Ramos (cell line): Measurements from ENCODE around the gene PLEKHM3.
"Not testable (repeated sequence)": the region's sequence is repeated elsewhere in the genome, so short reads cannot be mapped to it uniquely, and the experiment has no call there.

Experiments used
- in situ Hi-C: fragments of 300-500 bp; cut with MboI; formaldehyde crosslinking; loops from one replicate; pipeline ENCODE4 v1.14.3; 2022; ENCODE audit warnings: low sequenced_read_pairs; ENCODE audit not compliant: unreplicated experiment

PLEKHM3 gene

GRCh38 chr2:207955456-207955855 is 69.9 kb downstream of the PLEKHM3 start:
- in situ Hi-C loops = no loop called here

- in situ Hi-C loops = no loop called here
Observed at GRCh38 chr2:207953354-207953753, 72.0 kb downstream of the PLEKHM3 start.

GRCh38 chr2:207952564-207953345 is 72.6 kb downstream of the PLEKHM3 start:
- in situ Hi-C loops = no loop called here

- in situ Hi-C loops = no loop called here
Observed at GRCh38 chr2:207951734-207952470, 73.4 kb downstream of the PLEKHM3 start.

- in situ Hi-C loops = no loop called here
Observed at GRCh38 chr2:207950761-207951114, 74.6 kb downstream of the PLEKHM3 start.

- in situ Hi-C loops = no loop called here
Observed at GRCh38 chr2:207950063-207950760, 75.1 kb downstream of the PLEKHM3 start.

- in situ Hi-C loops = not testable (repeated sequence)
Observed at GRCh38 chr2:207949245-207949644, 76.1 kb downstream of the PLEKHM3 start.

GRCh38 chr2:207944979-207945600 is 80.2 kb downstream of the PLEKHM3 start:
- in situ Hi-C loops = no loop called here

- in situ Hi-C loops = no loop called here
Observed at GRCh38 chr2:207944334-207944733, 81.0 kb downstream of the PLEKHM3 start.

GRCh38 chr2:207939342-207940108 is 85.8 kb downstream of the PLEKHM3 start:
- in situ Hi-C loops = no loop called here

- in situ Hi-C loops = no loop called here
Observed at GRCh38 chr2:207938886-207939285, 86.4 kb downstream of the PLEKHM3 start.

- in situ Hi-C loops = no loop called here
Observed at GRCh38 chr2:207938415-207938814, 86.9 kb downstream of the PLEKHM3 start.

- in situ Hi-C loops = no loop called here
Observed at GRCh38 chr2:207937823-207938222, 87.5 kb downstream of the PLEKHM3 start.

- in situ Hi-C loops = no loop called here
Observed at GRCh38 chr2:207937253-207937652, 88.1 kb downstream of the PLEKHM3 start.

- in situ Hi-C loops = no loop called here
Observed at GRCh38 chr2:207936380-207936779, 88.9 kb downstream of the PLEKHM3 start.

GRCh38 chr2:207935991-207936370 is 89.3 kb downstream of the PLEKHM3 start:
- in situ Hi-C loops = no loop called here

- in situ Hi-C loops = no loop called here
Observed at GRCh38 chr2:207935121-207935990, 90.0 kb downstream of the PLEKHM3 start.

- in situ Hi-C loops = no loop called here
Observed at GRCh38 chr2:207934720-207935119, 90.6 kb downstream of the PLEKHM3 start.
